MCF 10A (cell line): Measurements from ENCODE around the gene ARHGAP10. TPM values are rescaled to one million over a fixed set of nuclear protein-coding genes. Genes with fewer than 3 reads are reported as not detected.

ENCODE experiments used
- BruUV-seq: library from RNA; stranded (reverse); fragments of 400-500 nt; replicated peaks from 2 replicates; lab custom pipeline; 2021; lab: Mats Ljungman, UMichigan
- CTCF ChIA-PET: fragments of 300-600 bp; sonication (Branson Sonifier 250); formaldehyde crosslinking; extraction: SDS; loops from one replicate; lab custom pipeline; 2021; ENCODE audit warnings: antibody characterized with exemption, inconsistent platforms; lab: Yijun Ruan, JAX
- POLR2A ChIA-PET: fragments of 300-600, 350-650 bp; sonication (Branson Sonifier 250); formaldehyde crosslinking; extraction: SDS; loops from one replicate; lab custom pipeline; 2020; ENCODE audit warnings: antibody characterized with exemption, inconsistent platforms; lab: Yijun Ruan, JAX
- DNase-seq: peaks from one replicate; pipeline ENCODE4 v3.0.0-alpha.2; 2018; ENCODE audit not compliant: unreplicated experiment
- H3K27ac Mint-ChIP-seq: one replicate; pipeline ENCODE4 v1.8.0; 2022; ENCODE audit warnings: mild to moderate bottlenecking, low read depth, mixed read lengths; ENCODE audit not compliant: unreplicated experiment
- H3K27me3 Mint-ChIP-seq: one replicate; pipeline ENCODE4 v1.8.0; 2022; ENCODE audit warnings: mixed read lengths; ENCODE audit not compliant: insufficient read depth, unreplicated experiment
- H3K36me3 Mint-ChIP-seq: one replicate; pipeline ENCODE4 v1.8.0; 2022; ENCODE audit warnings: mild to moderate bottlenecking, moderate library complexity, mixed read lengths; ENCODE audit not compliant: insufficient read depth, unreplicated experiment
- H3K4me1 Mint-ChIP-seq: one replicate; pipeline ENCODE4 v1.8.0; 2022; ENCODE audit warnings: mixed read lengths; ENCODE audit not compliant: insufficient read depth, unreplicated experiment
- H3K4me3 Mint-ChIP-seq: one replicate; pipeline ENCODE4 v1.8.0; 2022; ENCODE audit warnings: mild to moderate bottlenecking, moderate library complexity, mixed read lengths; ENCODE audit not compliant: unreplicated experiment
- H3K9me3 Mint-ChIP-seq: one replicate; pipeline ENCODE4 v1.8.0; 2022; ENCODE audit warnings: mixed read lengths; ENCODE audit not compliant: unreplicated experiment
- CTCF ChIP-seq: fragments of 200-600 bp; IDR thresholded peaks from one replicate; pipeline ENCODE4 v1.8.0; 2022; ENCODE audit warnings: antibody characterized with exemption, mild to moderate bottlenecking; ENCODE audit not compliant: unreplicated experiment
- intact Hi-C: fragments of 100-400 bp; cut with micrococcal nuclease; formaldehyde crosslinking; loops from 2 replicates; pipeline ENCODE4 v1.14.1; 2022
- total RNA-seq: library from RNA; stranded (reverse); gene quantifications from 2 replicates; pipeline ENCODE4 v1.2.3, GENCODE V29; 2022

Gene ARHGAP10
- total RNA-seq, 1 experiment from 2014 or later: 22.4 TPM

GRCh38 chr4:147975325-147975724 lies 243.4 kb downstream of the ARHGAP10 start:
- no peaks in the 10 kb centered on the region for H3K27me3 Mint-ChIP-seq
- peaks cover 8% of the 10 kb centered on the region for H3K36me3 Mint-ChIP-seq
- peaks cover 8% of the 10 kb centered on the region for H3K9me3 Mint-ChIP-seq
- intact Hi-C loops: no loop called here
- H3K27ac Mint-ChIP-seq: no peak overlapping the region
- no peak overlapping the region for H3K4me3 Mint-ChIP-seq
- POLR2A ChIA-PET: no interaction called here
- DNase-seq: no peak
- no peak for TF ChIP-seq CTCF
- no TSS peak for BruUV-seq
- H3K4me1 Mint-ChIP-seq: no peaks in the 10 kb centered on the region
- CTCF ChIA-PET: interaction anchor here (1.4 kb wide), 1 partner anchor 12 kb away, joined by 3 read pairs; no protein-coding TSS in a partner anchor

- peaks cover 8% of the 10 kb centered on the region for H3K9me3 Mint-ChIP-seq
- no TSS peak for BruUV-seq
- no peaks in the 10 kb centered on the region for H3K27me3 Mint-ChIP-seq
- no peak for DNase-seq
- no peak overlapping the region for H3K4me3 Mint-ChIP-seq
- ChIA-PET CTCF (interaction anchor here (0.7 to 1.4 kb wide), 2 partner anchors 11 to 1210 kb away, joined by 3 read pairs; no protein-coding TSS in a partner anchor), POLR2A (interaction anchor here (1.3 kb wide), 1 partner anchor 8 kb away, joined by 3 read pairs; no protein-coding TSS in a partner anchor)
- H3K4me1 Mint-ChIP-seq: peaks cover 6% of the 10 kb centered on the region
- intact Hi-C loops: no loop called here
- peaks cover 6% of the 10 kb centered on the region for H3K36me3 Mint-ChIP-seq
- H3K27ac Mint-ChIP-seq: no peak overlapping the region
- TF ChIP-seq CTCF: no peak
Measured at GRCh38 chr4:147975933-147976928, 244.3 kb downstream of the ARHGAP10 start.

- DNase-seq: no peak
- Mint-ChIP-seq H3K4me1 (peaks cover 6% of the 10 kb centered on the region), H3K27me3 (no peaks in the 10 kb centered on the region), H3K9me3 (peaks cover 8% of the 10 kb centered on the region), H3K27ac (no peak overlapping the region), H3K4me3 (no peak overlapping the region), H3K36me3 (peaks cover 14% of the 10 kb centered on the region)
- intact Hi-C loops: loop anchor here (5.0 to 10.0 kb wide), 2 partner anchors 172 to 1284 kb away; no protein-coding TSS in a partner anchor
- ChIA-PET CTCF (interaction anchor here (0.6 kb wide), 1 partner anchor 482 kb away, joined by 3 read pairs; no protein-coding TSS in a partner anchor), POLR2A (interaction anchor here (0.6 kb wide), 1 partner anchor 1644 kb away, joined by 3 read pairs; no protein-coding TSS in a partner anchor)
- TF ChIP-seq CTCF: no peak
- no TSS peak for BruUV-seq
Measured at GRCh38 chr4:147980586-147980985, 248.7 kb downstream of the ARHGAP10 start.

GRCh38 chr4:147981305-147981704 lies 249.4 kb downstream of the ARHGAP10 start:
- no peak overlapping the region for H3K27ac Mint-ChIP-seq
- ChIA-PET POLR2A (interaction anchor here (0.6 kb wide), 1 partner anchor 1645 kb away, joined by 3 read pairs; no protein-coding TSS in a partner anchor), CTCF (no interaction called here)
- H3K36me3 Mint-ChIP-seq: peaks cover 14% of the 10 kb centered on the region
- no TSS peak for BruUV-seq
- TF ChIP-seq CTCF: no peak
- peaks cover 8% of the 10 kb centered on the region for H3K9me3 Mint-ChIP-seq
- H3K27me3 Mint-ChIP-seq: no peaks in the 10 kb centered on the region
- no peak for DNase-seq
- intact Hi-C loops: loop anchor here (5.0 to 10.0 kb wide), 2 partner anchors 171 to 1283 kb away; no protein-coding TSS in a partner anchor
- no peak overlapping the region for H3K4me3 Mint-ChIP-seq
- H3K4me1 Mint-ChIP-seq: peaks cover 6% of the 10 kb centered on the region
